Stimulated activated naive B cell treated with anti-CD40 and anti-IgM and Interleukin-4, amounts not matched to agents 10 μg/mL and 1 μg/mL and 100 μg/mL, for 72 hours (primary cell): ENCODE measurements around the gene SLC5A6.
A peak's percentile ranks its signal among the peaks of the same experiment; 100 is the strongest.

Source experiments
- ATAC-seq, 2 donors: fragments of 150-1000 bp; cut with Tn5 transposase; replicated peaks; 2 replicates each; pipeline ENCODE4 v1.10.0; 2021; ENCODE audit warnings: moderate library complexity in 1 of 2
- DNase-seq: peaks from one replicate; pipeline ENCODE4 v3.0.0; 2021
- H3K27ac Mint-ChIP-seq: one replicate; pipeline ENCODE4 v1.8.0; 2022; ENCODE audit warnings: mild to moderate bottlenecking, mixed read lengths
- H3K27me3 Mint-ChIP-seq, 2 donors: one replicate each; pipeline ENCODE4 v1.8.0; 2022; ENCODE audit warnings: mixed read lengths in 2 of 2
- H3K36me3 Mint-ChIP-seq, 2 donors: one replicate each; pipeline ENCODE4 v1.8.0; 2022; ENCODE audit warnings: mixed read lengths in 2 of 2, mild to moderate bottlenecking in 1 of 2
- H3K4me1 Mint-ChIP-seq, 2 donors: one replicate each; pipeline ENCODE4 v1.8.0; 2022; ENCODE audit warnings: mixed read lengths in 2 of 2, mild to moderate bottlenecking in 1 of 2
- H3K4me3 Mint-ChIP-seq, 2 donors: one replicate each; pipeline ENCODE4 v1.8.0; 2022; ENCODE audit warnings: mild to moderate bottlenecking in 2 of 2, mixed read lengths in 2 of 2, moderate library complexity in 1 of 2
- H3K9me3 Mint-ChIP-seq, 2 donors: one replicate each; pipeline ENCODE4 v1.8.0; 2022; ENCODE audit warnings: mixed read lengths in 2 of 2, mild to moderate bottlenecking in 1 of 2

The SLC5A6 gene

DNA sequence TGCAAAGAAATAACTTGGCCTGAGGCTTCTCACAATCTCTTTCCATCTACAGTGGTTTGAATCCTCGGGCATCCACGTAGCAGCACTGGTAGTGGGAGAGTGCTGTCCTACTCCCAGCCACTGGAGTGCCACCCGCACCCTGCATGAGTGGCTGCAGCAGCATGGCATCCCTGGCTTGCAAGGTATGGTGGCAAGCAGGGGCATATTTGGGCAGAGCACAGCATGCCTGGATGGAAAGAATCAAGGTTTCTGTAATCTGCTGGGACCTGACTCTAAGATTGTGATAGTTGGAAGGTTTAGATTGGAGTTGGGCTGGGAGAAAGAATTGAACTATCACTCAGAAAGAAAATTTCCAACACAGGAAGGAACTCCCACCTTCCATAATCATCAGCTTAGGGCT, 9.1 kb upstream of the SLC5A6 start:
- no peak overlapping the region for H3K27ac Mint-ChIP-seq
- ATAC-seq (no peak), DNase-seq (no peak)
- no peaks in the 10 kb centered on the region for H3K9me3 Mint-ChIP-seq
- peaks cover 43 to 78% of the 10 kb centered on the region in 2 donors for H3K36me3 Mint-ChIP-seq
- H3K4me1 Mint-ChIP-seq = peaks cover 19 to 31% of the 10 kb centered on the region in 2 donors
- H3K27me3 Mint-ChIP-seq = no peaks in the 10 kb centered on the region
- no peak overlapping the region for H3K4me3 Mint-ChIP-seq

DNA sequence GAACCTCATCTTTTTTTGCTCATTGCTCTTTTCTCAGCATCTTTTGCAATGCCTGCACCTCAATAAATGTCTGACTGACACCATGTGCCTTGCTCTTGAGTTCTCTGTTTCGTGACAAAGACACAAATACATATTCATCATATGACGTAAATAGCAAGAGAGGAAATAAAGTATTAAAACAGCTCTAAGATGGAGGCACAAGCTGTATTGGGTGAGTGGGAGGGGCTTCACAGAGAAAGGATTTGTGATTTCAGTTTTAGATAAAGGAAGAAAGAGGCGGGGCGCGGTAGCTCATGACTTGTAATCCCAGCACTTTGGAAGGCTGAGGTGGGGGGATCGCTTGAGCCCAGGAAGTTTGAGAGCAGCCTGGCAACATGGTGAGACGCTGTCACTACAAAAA, 8.0 kb upstream of the SLC5A6 start:
- Mint-ChIP-seq H3K27ac (no peak overlapping the region), H3K36me3 (peaks cover 45 to 78% of the 10 kb centered on the region in 2 donors), H3K4me3 (no peak overlapping the region), H3K9me3 (no peaks in the 10 kb centered on the region), H3K4me1 (peaks cover 19 to 31% of the 10 kb centered on the region in 2 donors), H3K27me3 (no peaks in the 10 kb centered on the region)
- no peak for DNase-seq
- ATAC-seq = no peak

DNA sequence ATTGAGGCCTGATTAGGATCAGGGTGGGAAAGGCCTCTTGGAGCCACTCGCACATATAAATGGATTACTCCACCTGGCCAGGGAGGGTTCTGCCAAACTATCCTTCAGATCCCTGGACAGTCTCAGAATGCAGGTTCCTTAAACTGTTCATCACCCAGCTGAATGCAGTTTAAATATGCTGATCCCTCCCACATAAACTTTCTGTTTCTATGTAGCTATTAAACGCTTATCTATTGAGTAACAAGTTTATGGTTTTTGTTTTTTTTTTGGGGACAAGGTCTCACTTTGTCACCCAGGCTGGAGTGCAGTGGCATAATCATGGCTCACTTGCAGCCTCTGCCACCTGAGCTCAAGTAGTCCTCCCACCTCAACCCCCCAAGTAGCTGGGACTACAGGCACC, 7.0 kb upstream of the SLC5A6 start:
- DNase-seq (no peak), ATAC-seq (no peak)
- peaks cover 19 to 31% of the 10 kb centered on the region in 2 donors for H3K4me1 Mint-ChIP-seq
- no peak overlapping the region for H3K27ac Mint-ChIP-seq
- H3K9me3 Mint-ChIP-seq = no peaks in the 10 kb centered on the region
- no peak overlapping the region for H3K4me3 Mint-ChIP-seq
- H3K27me3 Mint-ChIP-seq = no peaks in the 10 kb centered on the region
- peaks cover 39 to 68% of the 10 kb centered on the region in 2 donors for H3K36me3 Mint-ChIP-seq

DNA sequence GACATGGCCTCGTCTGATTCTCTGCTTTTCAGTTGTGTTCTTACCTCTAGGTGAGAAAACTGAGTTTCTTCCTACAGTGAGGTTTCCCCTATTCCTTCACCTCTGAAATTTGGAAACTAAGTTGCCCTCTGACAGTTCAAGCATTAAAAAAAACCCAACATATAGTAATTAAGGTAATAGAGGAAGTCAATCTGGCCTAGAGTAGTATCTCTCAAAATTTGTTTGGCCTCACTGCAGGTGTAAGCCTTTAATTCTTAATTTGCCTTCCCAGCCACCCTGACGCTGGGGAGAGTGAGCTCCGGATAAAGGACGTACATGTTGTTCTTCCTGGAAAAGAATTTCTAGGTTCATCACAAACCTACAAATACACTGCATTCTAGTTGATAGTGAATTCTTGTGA, 6.5 kb upstream of the SLC5A6 start:
- Mint-ChIP-seq H3K9me3 (no peaks in the 10 kb centered on the region), H3K4me3 (peak overlapping the region; percentile 94 to 100), H3K27ac (peak overlapping the region; percentile 5), H3K27me3 (no peaks in the 10 kb centered on the region), H3K4me1 (peaks cover 20 to 34% of the 10 kb centered on the region in 2 donors), H3K36me3 (peaks cover 36 to 67% of the 10 kb centered on the region in 2 donors)
- ATAC-seq = no peak
- no peak for DNase-seq

DNA sequence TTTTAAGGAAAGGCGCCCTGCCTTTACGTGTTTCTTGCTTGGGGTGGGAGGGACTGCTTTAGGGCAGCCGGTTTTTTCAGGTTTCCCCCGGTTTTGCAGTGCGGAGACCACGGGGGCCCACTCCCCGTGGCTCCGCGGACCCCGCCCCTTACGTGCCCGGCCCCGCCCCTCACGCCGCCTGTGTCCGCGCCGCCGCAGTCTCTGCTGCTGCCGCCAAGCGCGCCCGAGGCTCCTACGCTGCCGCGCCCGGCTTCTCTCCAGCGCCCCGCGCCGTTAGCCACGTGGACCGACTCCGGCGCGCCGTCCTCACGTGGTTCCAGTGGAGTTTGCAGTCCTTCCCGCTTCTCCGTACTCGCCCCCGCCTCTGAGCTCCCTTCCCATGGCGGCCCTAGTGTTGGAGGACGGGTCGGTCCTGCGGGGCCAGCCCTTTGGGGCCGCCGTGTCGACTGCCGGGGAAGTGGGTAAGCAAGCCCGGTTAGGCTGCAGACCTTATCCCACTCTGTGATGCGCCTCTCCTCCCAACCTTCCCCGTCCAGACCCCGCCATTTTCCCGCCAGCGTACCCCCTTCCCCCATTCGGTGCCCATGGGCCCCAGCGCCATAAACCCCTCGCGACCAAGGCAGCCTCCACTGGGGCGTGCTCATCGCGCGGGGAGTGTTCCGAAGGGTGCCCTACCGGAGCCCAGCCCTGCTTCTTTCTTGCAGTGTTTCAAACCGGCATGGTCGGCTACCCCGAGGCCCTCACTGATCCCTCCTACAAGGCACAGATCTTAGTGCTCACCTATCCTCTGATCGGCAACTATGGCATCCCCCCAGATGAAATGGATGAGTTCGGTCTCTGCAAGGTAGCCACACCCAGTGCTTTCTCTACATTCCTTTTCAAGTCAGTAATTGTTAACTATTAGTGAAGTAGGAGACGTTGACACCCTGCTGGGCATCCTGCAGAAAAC, 5.4 kb upstream of the SLC5A6 start, which contains the start of gene CAD:
Gene CAD, plus strand, starts transcription at position 197 of the 949 bp plus-strand sequence. Its CDS starts 183 bp downstream, at position 380.
- H3K27me3 Mint-ChIP-seq = no peaks in the 10 kb centered on the region
- no peaks in the 10 kb centered on the region for H3K9me3 Mint-ChIP-seq
- peak within 1 kb of the TSS; percentile 97 for H3K27ac Mint-ChIP-seq
- peaks cover 23 to 42% of the 10 kb centered on the region in 2 donors for H3K4me1 Mint-ChIP-seq
- H3K4me3 Mint-ChIP-seq = peak within 1 kb of the TSS; percentile 94 to 100
- ATAC-seq (peak; percentile 85 to 88), DNase-seq (peak; percentile 82)
- H3K36me3 Mint-ChIP-seq = peaks cover 30 to 59% of the 10 kb centered on the region in 2 donors

DNA sequence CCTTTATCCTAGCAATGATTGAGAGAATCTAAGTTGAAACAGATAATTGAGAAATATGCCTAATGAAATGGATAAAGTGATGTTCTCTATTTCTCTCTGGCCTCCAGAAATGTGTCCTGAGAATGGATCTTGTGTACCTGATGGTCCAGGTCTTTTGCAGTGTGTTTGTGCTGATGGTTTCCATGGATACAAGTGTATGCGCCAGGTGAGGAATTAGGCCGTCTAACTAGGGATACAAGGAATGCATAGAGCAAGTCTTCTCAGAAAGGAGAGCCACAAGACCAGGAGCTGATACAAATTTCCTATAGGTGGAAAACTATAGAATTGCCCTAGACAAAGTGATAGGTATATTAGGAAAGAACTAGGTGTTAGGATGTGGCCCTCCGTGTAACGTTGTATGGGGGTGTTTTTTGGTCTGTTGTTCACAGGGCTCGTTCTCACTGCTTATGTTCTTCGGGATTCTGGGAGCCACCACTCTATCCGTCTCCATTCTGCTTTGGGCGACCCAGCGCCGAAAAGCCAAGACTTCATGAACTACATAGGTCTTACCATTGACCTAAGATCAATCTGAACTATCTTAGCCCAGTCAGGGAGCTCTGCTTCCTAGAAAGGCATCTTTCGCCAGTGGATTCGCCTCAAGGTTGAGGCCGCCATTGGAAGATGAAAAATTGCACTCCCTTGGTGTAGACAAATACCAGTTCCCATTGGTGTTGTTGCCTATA, 4.5 kb upstream of the SLC5A6 start:
- no peak for DNase-seq
- Mint-ChIP-seq H3K9me3 (no peaks in the 10 kb centered on the region), H3K27me3 (no peaks in the 10 kb centered on the region), H3K36me3 (peaks cover 23 to 52% of the 10 kb centered on the region in 2 donors), H3K4me1 (peaks cover 23 to 42% of the 10 kb centered on the region in 2 donors), H3K4me3 (peak overlapping the region; percentile 94 to 100), H3K27ac (peak overlapping the region; percentile 97)
- ATAC-seq = no peak

DNA sequence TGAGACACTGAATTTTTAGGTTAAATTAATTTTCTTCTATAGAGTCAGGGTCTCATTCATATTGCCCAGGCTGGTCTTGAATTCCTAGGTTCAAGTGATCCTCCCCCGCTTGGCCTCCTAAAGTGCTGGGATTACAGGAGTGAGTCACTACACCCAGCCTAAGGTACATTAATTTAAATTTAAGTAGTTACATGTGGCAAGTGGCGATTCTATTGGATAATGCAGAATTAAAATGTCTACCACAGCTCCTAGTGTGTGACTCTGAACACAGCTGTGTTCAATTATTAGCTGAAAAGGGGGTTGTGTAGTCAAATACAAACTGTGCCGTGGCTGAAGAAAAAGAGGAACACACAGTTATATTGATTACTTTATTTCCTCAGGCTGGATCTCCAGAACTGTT, 2.9 kb upstream of the SLC5A6 start:
- ATAC-seq = no peak
- Mint-ChIP-seq H3K36me3 (peaks cover 14 to 40% of the 10 kb centered on the region in 2 donors), H3K9me3 (no peaks in the 10 kb centered on the region), H3K27ac (no peak overlapping the region), H3K27me3 (no peaks in the 10 kb centered on the region), H3K4me3 (no peak overlapping the region), H3K4me1 (peaks cover 24 to 43% of the 10 kb centered on the region in 2 donors)
- DNase-seq = no peak

DNA sequence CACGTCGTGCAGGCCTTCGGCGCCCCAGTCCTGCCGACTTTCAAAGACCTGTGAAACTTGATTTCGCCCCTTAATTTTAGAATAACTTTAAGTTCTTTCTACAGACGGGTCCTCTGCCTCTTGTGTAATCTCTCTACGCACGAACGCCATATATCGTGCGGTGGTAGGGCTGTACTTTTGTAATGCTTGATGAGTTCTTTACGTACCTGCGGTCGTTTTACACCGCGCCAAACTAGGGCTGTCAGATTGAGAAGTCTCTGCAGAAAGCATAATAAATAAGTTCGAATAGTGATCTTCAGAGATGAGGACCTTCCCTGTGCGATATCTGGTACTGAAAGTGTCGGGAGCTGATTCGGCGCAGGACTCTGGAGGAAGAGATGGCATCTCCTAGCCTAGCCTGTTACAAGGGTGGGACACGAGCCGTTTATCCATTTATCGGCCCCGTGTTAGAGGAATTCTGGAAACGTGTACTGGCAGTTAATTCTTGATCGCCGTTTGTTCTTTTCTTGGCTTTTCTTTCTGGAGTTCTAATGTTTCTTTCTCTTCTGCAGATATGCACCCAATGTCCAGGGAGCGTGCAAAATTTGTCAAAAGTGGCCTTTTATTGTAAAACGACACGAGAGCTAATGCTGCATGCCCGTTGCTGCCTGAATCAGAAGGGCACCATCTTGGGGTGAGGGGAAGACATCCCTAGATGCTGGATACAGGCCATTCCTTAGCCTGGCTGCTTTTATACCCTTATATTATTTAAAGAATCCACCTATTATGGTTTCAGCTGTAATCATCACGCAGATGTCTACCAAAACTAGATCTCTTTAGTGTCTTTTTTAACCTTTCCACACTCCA, 781 bp upstream of the SLC5A6 start:
- no peaks in the 10 kb centered on the region for H3K9me3 Mint-ChIP-seq
- ATAC-seq = peak; percentile 64
- H3K27ac Mint-ChIP-seq = peak overlapping the region; percentile 100
- H3K4me1 Mint-ChIP-seq = peaks cover 21 to 46% of the 10 kb centered on the region in 2 donors
- H3K4me3 Mint-ChIP-seq = peak overlapping the region; percentile 93 to 99
- H3K36me3 Mint-ChIP-seq = peaks cover 22 to 45% of the 10 kb centered on the region in 2 donors
- no peaks in the 10 kb centered on the region for H3K27me3 Mint-ChIP-seq
- peak; percentile 67 for DNase-seq

DNA sequence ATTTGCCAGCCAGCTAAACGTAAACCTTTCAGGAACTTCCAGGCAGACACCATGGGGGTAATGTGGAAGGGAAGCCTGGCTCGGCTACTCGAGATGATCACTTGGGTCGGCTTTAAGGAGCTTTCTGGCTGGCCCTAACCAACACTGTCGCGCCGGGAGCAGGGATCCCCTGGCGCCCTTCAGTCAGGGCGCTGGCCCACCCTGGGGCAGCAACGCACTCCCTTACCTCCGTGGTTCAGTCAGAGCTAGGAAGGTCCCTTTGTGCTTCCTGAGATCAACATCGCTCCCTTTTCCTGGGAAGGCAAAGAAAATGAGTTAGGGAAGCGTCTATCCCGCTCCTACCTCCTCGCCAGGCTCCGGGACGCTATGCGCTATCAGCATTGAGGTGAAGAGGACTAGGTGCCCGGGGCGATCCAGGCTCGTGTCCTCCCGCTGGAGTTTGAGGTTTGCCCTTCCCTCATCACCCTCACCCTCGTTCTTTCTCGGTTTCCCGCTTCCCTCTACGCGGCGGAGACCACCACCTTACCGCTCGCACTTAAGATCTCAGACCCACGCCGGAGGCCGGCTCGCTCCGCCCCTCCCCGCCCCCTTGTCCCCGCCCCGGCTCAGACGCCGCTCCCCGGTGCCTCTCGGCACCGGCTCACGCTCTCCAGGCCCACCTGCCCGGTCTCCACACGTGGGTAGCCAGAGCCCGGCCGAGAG, 676 bp downstream of the SLC5A6 start:
- no peak for DNase-seq
- peaks cover 22 to 41% of the 10 kb centered on the region in 2 donors for H3K4me1 Mint-ChIP-seq
- H3K36me3 Mint-ChIP-seq = peaks cover 32 to 48% of the 10 kb centered on the region in 2 donors
- H3K4me3 Mint-ChIP-seq = peak overlapping the region; percentile 93 to 99
- ATAC-seq = peak in 1 of 2 donors; percentile 75
- H3K9me3 Mint-ChIP-seq = no peaks in the 10 kb centered on the region
- H3K27ac Mint-ChIP-seq = peak overlapping the region; percentile 100
- no peaks in the 10 kb centered on the region for H3K27me3 Mint-ChIP-seq

DNA sequence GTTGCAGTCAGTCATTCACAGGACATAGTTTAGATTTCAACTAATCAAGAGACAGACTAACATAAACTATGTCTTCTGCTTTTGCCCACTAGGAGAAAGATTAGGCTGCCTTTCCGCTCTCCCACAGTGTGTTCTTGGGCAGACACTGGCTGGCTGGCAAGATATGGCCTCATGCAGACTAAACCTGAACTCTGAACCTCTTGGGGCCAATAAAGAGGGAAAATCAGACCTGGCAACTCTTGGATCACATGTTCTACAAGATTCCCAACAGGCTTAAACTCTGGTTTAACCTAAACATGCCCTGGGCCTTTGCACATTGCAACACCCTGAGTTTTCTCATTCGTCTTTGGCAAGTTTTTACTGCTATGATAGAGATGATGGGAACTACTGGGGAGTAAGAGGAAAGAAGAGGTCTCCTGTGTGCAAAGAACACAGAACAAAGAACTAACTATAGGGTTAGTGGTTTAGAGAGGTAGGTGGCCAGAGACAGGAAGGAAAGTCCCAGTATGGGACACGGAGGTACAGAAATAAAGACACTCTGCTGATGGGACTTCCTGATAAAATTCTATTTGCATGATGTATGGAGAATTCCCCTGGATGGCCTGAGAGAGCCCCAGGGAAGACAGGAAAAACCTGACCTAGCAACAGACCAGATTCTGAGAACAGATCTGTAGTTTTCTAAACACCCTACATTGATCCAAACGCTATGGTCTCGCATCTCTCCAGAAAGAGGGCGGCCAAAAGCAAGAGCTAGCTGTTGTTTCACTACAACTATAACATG, 2.3 kb downstream of the SLC5A6 start:
- Mint-ChIP-seq H3K4me3 (peak overlapping the region; percentile 39 to 49), H3K27me3 (no peaks in the 10 kb centered on the region), H3K4me1 (peaks cover 21 to 41% of the 10 kb centered on the region in 2 donors), H3K27ac (peak overlapping the region; percentile 11), H3K36me3 (peaks cover 37 to 53% of the 10 kb centered on the region in 2 donors), H3K9me3 (no peaks in the 10 kb centered on the region)
- ATAC-seq = no peak
- no peak for DNase-seq

DNA sequence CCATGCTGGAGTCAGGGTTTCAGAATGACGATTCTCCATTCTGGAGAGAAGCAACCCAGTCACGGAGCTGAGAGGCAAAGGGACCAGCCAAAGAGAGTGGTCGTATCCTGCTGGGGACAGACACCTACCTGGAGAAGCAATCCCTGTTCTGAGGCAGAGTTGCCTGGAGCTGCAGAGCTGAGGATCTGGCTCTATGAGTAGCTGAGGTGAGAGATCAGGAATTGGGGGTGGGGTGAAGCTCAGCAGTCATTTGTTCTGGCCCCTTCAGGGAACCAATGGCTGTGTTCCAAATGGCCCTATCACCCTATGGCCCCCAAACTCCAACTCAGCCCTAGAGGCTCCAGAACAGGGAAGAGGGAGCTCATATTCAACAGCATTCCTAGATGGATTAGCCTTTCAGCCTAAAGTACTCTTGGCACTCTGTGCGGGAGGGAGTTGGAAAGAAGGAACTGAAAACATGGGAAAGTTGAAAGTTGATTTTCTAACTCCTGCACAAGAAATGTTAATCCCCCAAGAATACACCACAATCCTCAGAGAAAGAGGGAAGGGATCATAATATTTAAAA, 3.5 kb downstream of the SLC5A6 start:
- no peak overlapping the region for H3K27ac Mint-ChIP-seq
- H3K36me3 Mint-ChIP-seq = peaks cover 43 to 64% of the 10 kb centered on the region in 2 donors
- H3K27me3 Mint-ChIP-seq = no peaks in the 10 kb centered on the region
- H3K4me3 Mint-ChIP-seq = no peak overlapping the region
- H3K4me1 Mint-ChIP-seq = peaks cover 20 to 38% of the 10 kb centered on the region in 2 donors
- DNase-seq (no peak), ATAC-seq (no peak)
- H3K9me3 Mint-ChIP-seq = no peaks in the 10 kb centered on the region

DNA sequence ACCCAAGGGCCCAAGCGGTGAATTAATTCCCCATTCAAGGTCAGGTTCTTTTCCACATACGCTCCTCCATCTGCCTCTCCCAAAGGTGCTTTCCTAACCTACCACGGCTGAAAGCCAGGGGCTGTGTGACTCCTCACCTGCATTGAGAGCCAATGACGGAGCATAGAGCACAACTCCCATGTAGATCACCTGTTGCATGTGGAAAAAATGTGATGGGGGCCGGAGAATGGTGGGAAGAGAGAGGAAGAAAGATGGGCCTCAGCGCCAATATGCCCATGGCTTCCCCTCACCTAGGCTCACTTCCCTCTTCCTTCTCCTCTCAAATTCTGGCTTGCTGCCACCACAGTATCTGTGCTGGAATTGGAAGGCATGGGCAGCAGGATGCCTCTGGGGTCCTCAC, 5.7 kb downstream of the SLC5A6 start:
- H3K36me3 Mint-ChIP-seq = peaks cover 48 to 80% of the 10 kb centered on the region in 2 donors
- no peak overlapping the region for H3K27ac Mint-ChIP-seq
- H3K4me3 Mint-ChIP-seq = no peak overlapping the region

More for the DNA sequence above, 5.7 kb downstream of the SLC5A6 start:
- Mint-ChIP-seq H3K9me3 (no peaks in the 10 kb centered on the region), H3K4me1 (peaks cover 18 to 30% of the 10 kb centered on the region in 2 donors), H3K27me3 (no peaks in the 10 kb centered on the region)
- no peak for DNase-seq
- no peak for ATAC-seq
